Measurements from ENCODE around the gene NDUFS6. TPM values are rescaled to one million over a fixed set of nuclear protein-coding genes. Genes with fewer than 3 reads are reported as not detected.
A peak's percentile ranks its signal among the peaks of the same experiment; 100 is the strongest.

The NDUFS6 gene
- total and polyA plus RNA-seq, 7 experiments from 2014 or later, result 14.2 to 61.7 (median 17.5) TPM

- Histone ChIP-seq H3K36me3 (ENCODE audit: control insufficient read depth in 2 of 3, insufficient read depth in 3 of 3, low read length in 3 of 3) (no peaks in the 10 kb centered on the region), H3K4me1 (ENCODE audit: control insufficient read depth in 2 of 2, insufficient read depth in 2 of 2, low read length in 2 of 2) (no peaks in the 10 kb centered on the region), H3K4me3 (ENCODE audit: low read length) (no peak overlapping the region), H3K27ac (ENCODE audit: low read depth, low read length) (no peak overlapping the region), H3K27me3 (ENCODE audit: control insufficient read depth in 2 of 2, insufficient read depth in 2 of 2, low read length in 2 of 2) (no peaks in the 10 kb centered on the region), H3K9me3 (ENCODE audit: control insufficient read depth in 2 of 3, low read length in 3 of 3) (no peaks in the 10 kb centered on the region)
- H3K9me3 Mint-ChIP-seq, result no peaks in the 10 kb centered on the region
- CTCF ChIA-PET, result no interaction called here
- H3K4me3 Mint-ChIP-seq, result no peak overlapping the region
- intact Hi-C loops (cut with micrococcal nuclease), result no loop called here
- no peak for DNase-seq
- peaks cover 0 to 6% (median 0%) of the 10 kb centered on the region in 7 donors for H3K4me1 Mint-ChIP-seq
- H3K36me3 Mint-ChIP-seq, result no peaks in the 10 kb centered on the region
- POLR2A ChIA-PET, result no interaction called here
- no peak overlapping the region for H3K27ac Mint-ChIP-seq
- ATAC-seq, result no peak
- H3K27me3 Mint-ChIP-seq, result peaks cover 0 to 17% (median 4%) of the 10 kb centered on the region in 5 donors
Observed at GRCh38 chr5:1777281-1778137, 23.7 kb upstream of the NDUFS6 start.

GRCh38 chr5:1778138-1779020 is 22.8 kb upstream of the NDUFS6 start:
- POLR2A ChIA-PET, result no interaction called here
- Histone ChIP-seq H3K27ac (ENCODE audit: low read depth, low read length) (no peak overlapping the region), H3K9me3 (ENCODE audit: control insufficient read depth in 2 of 3, low read length in 3 of 3) (no peaks in the 10 kb centered on the region), H3K36me3 (ENCODE audit: control insufficient read depth in 2 of 3, insufficient read depth in 3 of 3, low read length in 3 of 3) (no peaks in the 10 kb centered on the region), H3K27me3 (ENCODE audit: control insufficient read depth in 2 of 2, insufficient read depth in 2 of 2, low read length in 2 of 2) (no peaks in the 10 kb centered on the region), H3K4me3 (ENCODE audit: low read length) (no peak overlapping the region), H3K4me1 (ENCODE audit: control insufficient read depth in 2 of 2, insufficient read depth in 2 of 2, low read length in 2 of 2) (no peaks in the 10 kb centered on the region)
- Mint-ChIP-seq H3K27ac (no peak overlapping the region), H3K36me3 (no peaks in the 10 kb centered on the region), H3K9me3 (no peaks in the 10 kb centered on the region), H3K4me3 (no peak overlapping the region), H3K27me3 (peaks cover 0 to 9% (median 4%) of the 10 kb centered on the region in 5 donors), H3K4me1 (peaks cover 0 to 10% (median 0%) of the 10 kb centered on the region in 7 donors)
- CTCF ChIA-PET, result no interaction called here
- DNase-seq, result no peak
- intact Hi-C loops (cut with micrococcal nuclease), result no loop called here
- ATAC-seq, result no peak

- DNase-seq (no peak), ATAC-seq (no peak)
- no peaks in the 10 kb centered on the region for H3K36me3 ChIP-seq (ENCODE audit: control insufficient read depth in 2 of 3, insufficient read depth in 3 of 3, low read length in 3 of 3)
- CTCF ChIA-PET, result no interaction called here
- H3K4me3 ChIP-seq (ENCODE audit: low read length), result no peak overlapping the region
- intact Hi-C loops (cut with micrococcal nuclease), result no loop called here
- no peaks in the 10 kb centered on the region for H3K4me1 ChIP-seq (ENCODE audit: control insufficient read depth in 2 of 2, insufficient read depth in 2 of 2, low read length in 2 of 2)
- no peak overlapping the region for H3K27ac Mint-ChIP-seq
- no peaks in the 10 kb centered on the region for H3K9me3 Mint-ChIP-seq
- H3K4me3 Mint-ChIP-seq, result no peak overlapping the region
- peaks cover 0 to 10% (median 0%) of the 10 kb centered on the region in 7 donors for H3K4me1 Mint-ChIP-seq
- H3K9me3 ChIP-seq (ENCODE audit: control insufficient read depth in 2 of 3, low read length in 3 of 3), result no peaks in the 10 kb centered on the region
- no peak overlapping the region for H3K27ac ChIP-seq (ENCODE audit: low read depth, low read length)
- POLR2A ChIA-PET, result no interaction called here
- H3K27me3 ChIP-seq (ENCODE audit: control insufficient read depth in 2 of 2, insufficient read depth in 2 of 2, low read length in 2 of 2), result no peaks in the 10 kb centered on the region
- no peaks in the 10 kb centered on the region for H3K36me3 Mint-ChIP-seq
- peaks cover 0 to 7% (median 4%) of the 10 kb centered on the region in 5 donors for H3K27me3 Mint-ChIP-seq
Observed at GRCh38 chr5:1779021-1779680, 22.1 kb upstream of the NDUFS6 start.

- Histone ChIP-seq H3K36me3 (ENCODE audit: control insufficient read depth in 2 of 3, insufficient read depth in 3 of 3, low read length in 3 of 3) (no peaks in the 10 kb centered on the region), H3K4me3 (ENCODE audit: low read length) (no peak overlapping the region), H3K27me3 (ENCODE audit: control insufficient read depth in 2 of 2, insufficient read depth in 2 of 2, low read length in 2 of 2) (no peaks in the 10 kb centered on the region), H3K4me1 (ENCODE audit: control insufficient read depth in 2 of 2, insufficient read depth in 2 of 2, low read length in 2 of 2) (no peaks in the 10 kb centered on the region), H3K27ac (ENCODE audit: low read depth, low read length) (no peak overlapping the region), H3K9me3 (ENCODE audit: control insufficient read depth in 2 of 3, low read length in 3 of 3) (no peaks in the 10 kb centered on the region)
- ChIA-PET CTCF (no interaction called here), POLR2A (interaction anchor here (0.9 kb wide), 1 partner anchor 13 kb away, joined by 3 read pairs; no protein-coding TSS in a partner anchor)
- intact Hi-C loops (cut with micrococcal nuclease), result no loop called here
- H3K36me3 Mint-ChIP-seq, result no peaks in the 10 kb centered on the region
- H3K27me3 Mint-ChIP-seq, result peaks cover 0 to 12% (median 7%) of the 10 kb centered on the region in 5 donors
- H3K9me3 Mint-ChIP-seq, result no peaks in the 10 kb centered on the region
- no peak overlapping the region for H3K4me3 Mint-ChIP-seq
- DNase-seq, result no peak
- H3K27ac Mint-ChIP-seq, result no peak overlapping the region
- ATAC-seq, result no peak
- peaks cover 0 to 13% (median 0%) of the 10 kb centered on the region in 7 donors for H3K4me1 Mint-ChIP-seq
Observed at GRCh38 chr5:1779782-1780613, 21.2 kb upstream of the NDUFS6 start.

GRCh38 chr5:1780614-1780930 is 20.6 kb upstream of the NDUFS6 start:
- H3K4me3 Mint-ChIP-seq, result no peak overlapping the region
- CTCF ChIA-PET, result no interaction called here
- no peaks in the 10 kb centered on the region for H3K4me1 ChIP-seq (ENCODE audit: control insufficient read depth in 2 of 2, insufficient read depth in 2 of 2, low read length in 2 of 2)
- H3K9me3 Mint-ChIP-seq, result no peaks in the 10 kb centered on the region
- H3K4me3 ChIP-seq (ENCODE audit: low read length), result no peak overlapping the region
- no peaks in the 10 kb centered on the region for H3K9me3 ChIP-seq (ENCODE audit: control insufficient read depth in 2 of 3, low read length in 3 of 3)
- no peaks in the 10 kb centered on the region for H3K27me3 ChIP-seq (ENCODE audit: control insufficient read depth in 2 of 2, insufficient read depth in 2 of 2, low read length in 2 of 2)
- ATAC-seq (no peak), DNase-seq (no peak)
- no peak overlapping the region for H3K27ac Mint-ChIP-seq
- intact Hi-C loops (cut with micrococcal nuclease), result no loop called here
- peaks cover 0 to 14% (median 2%) of the 10 kb centered on the region in 7 donors for H3K4me1 Mint-ChIP-seq
- no peaks in the 10 kb centered on the region for H3K36me3 Mint-ChIP-seq
- no peaks in the 10 kb centered on the region for H3K36me3 ChIP-seq (ENCODE audit: control insufficient read depth in 2 of 3, insufficient read depth in 3 of 3, low read length in 3 of 3)
- POLR2A ChIA-PET, result interaction anchor here (0.9 kb wide), 1 partner anchor 12 kb away, joined by 3 read pairs; no protein-coding TSS in a partner anchor
- no peak overlapping the region for H3K27ac ChIP-seq (ENCODE audit: low read depth, low read length)
- H3K27me3 Mint-ChIP-seq, result peaks cover 0 to 12% (median 6%) of the 10 kb centered on the region in 5 donors

- ChIA-PET POLR2A (no interaction called here), CTCF (no interaction called here)
- Mint-ChIP-seq H3K4me3 (no peak overlapping the region), H3K27ac (peak overlapping the region in 1 of 9 donors; percentile 31), H3K9me3 (no peaks in the 10 kb centered on the region), H3K27me3 (peaks cover 0 to 12% (median 3%) of the 10 kb centered on the region in 5 donors), H3K4me1 (peaks cover 0 to 17% (median 4%) of the 10 kb centered on the region in 7 donors), H3K36me3 (no peaks in the 10 kb centered on the region)
- no peaks in the 10 kb centered on the region for H3K4me1 ChIP-seq (ENCODE audit: control insufficient read depth in 2 of 2, insufficient read depth in 2 of 2, low read length in 2 of 2)
- no peak for DNase-seq
- H3K9me3 ChIP-seq (ENCODE audit: control insufficient read depth in 2 of 3, low read length in 3 of 3), result no peaks in the 10 kb centered on the region
- H3K27me3 ChIP-seq (ENCODE audit: control insufficient read depth in 2 of 2, insufficient read depth in 2 of 2, low read length in 2 of 2), result no peaks in the 10 kb centered on the region
- H3K4me3 ChIP-seq (ENCODE audit: low read length), result no peak overlapping the region
- intact Hi-C loops (cut with micrococcal nuclease), result no loop called here
- no peak for ATAC-seq
- no peak overlapping the region for H3K27ac ChIP-seq (ENCODE audit: low read depth, low read length)
- no peaks in the 10 kb centered on the region for H3K36me3 ChIP-seq (ENCODE audit: control insufficient read depth in 2 of 3, insufficient read depth in 3 of 3, low read length in 3 of 3)
Observed at GRCh38 chr5:1781107-1781506, 20.1 kb upstream of the NDUFS6 start.

All from naive thymus-derived CD4-positive, alpha-beta T cell (primary cell).